ENCODE measurements around the gene MCTP1.
A peak's percentile ranks its signal among the peaks of the same experiment; 100 is the strongest.

The MCTP1 gene

DNA sequence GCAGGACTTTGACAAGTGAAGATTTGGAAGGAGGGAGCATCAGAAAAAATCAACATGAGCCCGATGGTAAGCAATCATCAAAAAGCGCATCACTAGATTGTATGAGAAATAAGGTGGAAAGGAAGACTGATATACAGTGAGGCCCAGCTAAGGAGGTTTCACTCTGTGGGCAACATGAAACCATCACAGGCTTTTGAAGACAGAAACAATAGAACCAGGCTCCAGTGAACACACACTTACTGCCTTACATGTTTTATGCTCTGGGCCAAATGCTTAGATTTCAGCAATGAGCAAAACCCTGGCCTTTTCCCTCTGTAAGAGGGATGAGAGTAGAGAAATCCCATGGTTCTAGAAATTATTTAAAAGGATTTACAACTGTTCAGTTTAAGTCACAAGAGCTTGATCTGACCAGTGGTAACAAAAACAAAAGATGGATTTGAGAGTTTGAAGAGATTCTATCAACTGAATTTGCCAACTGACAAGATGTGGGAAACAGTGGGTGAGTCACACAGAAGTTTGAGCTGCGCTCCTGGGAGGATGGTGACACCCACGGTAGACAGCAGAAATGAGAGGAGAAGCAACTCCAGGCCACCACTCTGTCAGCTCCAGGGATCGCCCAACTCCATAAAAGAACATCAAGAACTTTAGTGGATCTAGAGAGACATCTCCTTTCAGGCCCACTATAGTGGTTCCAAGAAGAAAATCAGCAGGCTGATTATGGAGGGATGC is 261.8 kb downstream of the MCTP1 start:
- DNase-seq = peak; percentile 72

GRCh38 chr5:95020345-95020744 is 264.5 kb downstream of the MCTP1 start:
- DNase-seq = no peak

- no peak for DNase-seq
Measured at GRCh38 chr5:95018946-95019345, 265.9 kb downstream of the MCTP1 start.

DNA sequence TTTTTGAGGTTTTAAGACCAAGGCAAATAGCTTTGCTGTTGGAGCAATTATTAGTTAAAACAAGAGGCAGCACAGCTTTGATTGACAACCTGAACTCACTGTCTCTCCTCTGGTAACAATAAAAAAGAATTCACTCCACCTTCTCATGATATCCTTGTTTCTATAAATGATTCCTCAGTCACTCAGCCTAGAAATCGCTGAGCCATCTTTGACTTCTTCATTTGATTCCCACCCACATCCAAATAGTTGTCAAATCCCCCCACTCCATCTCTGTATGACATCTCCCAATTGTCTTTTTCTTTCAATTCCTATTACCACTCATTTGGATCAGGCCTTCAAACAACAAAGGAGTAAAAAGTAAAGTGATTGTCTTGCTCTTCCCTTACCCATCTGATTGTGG is 266.4 kb downstream of the MCTP1 start:
- no peak for DNase-seq

DNA sequence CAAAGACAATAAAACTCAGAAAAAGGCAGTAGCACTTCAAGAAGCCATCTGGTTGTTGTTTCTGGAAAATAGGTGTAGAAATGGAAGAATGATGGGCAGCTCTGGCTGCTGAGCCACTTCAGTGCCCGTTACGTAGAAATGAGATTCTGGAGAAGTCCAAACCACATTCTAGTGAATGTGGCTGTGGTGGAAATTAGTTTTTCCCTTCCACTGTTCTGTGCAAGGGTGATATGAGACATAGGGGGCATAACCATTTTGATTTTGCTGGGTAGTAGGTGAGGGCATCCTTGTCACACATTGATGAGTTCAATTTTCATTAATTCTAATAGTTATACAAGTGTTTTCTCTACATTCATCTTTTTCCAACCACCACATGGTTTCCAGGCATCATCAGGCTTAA is 275.1 kb downstream of the MCTP1 start:
- DNase-seq = no peak

DNA sequence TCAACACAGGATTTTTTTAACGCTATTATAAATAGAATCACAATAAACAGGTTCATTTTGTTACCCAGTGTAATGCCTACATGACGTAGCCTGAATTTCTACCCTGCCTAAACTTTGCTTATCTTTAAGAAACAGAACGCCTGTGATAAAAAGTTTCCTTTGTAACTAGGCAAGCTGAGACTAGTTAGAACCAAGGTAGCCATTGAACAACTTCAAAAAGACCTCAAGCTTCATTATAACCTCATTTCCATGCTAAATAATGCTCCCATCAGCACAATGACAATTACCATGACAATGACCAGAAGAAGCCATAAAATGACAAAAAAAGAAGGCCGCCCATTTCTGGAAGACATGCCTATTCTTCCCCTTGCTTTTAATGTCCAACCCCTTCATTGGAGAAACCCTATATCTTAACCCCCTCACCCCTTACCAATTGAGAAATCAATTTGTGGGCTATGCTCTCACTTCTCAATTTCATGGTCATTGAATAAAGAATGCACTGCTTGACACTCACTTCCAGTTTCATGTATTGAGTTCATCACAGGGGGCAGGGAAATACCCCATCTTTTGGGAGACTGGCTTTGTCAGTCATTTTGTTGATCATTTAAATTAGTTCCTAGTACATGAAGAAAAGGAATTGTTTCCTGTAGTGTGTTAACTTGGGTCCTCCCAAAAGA is 276.8 kb downstream of the MCTP1 start:
- DNase-seq = peak; percentile 59

DNA sequence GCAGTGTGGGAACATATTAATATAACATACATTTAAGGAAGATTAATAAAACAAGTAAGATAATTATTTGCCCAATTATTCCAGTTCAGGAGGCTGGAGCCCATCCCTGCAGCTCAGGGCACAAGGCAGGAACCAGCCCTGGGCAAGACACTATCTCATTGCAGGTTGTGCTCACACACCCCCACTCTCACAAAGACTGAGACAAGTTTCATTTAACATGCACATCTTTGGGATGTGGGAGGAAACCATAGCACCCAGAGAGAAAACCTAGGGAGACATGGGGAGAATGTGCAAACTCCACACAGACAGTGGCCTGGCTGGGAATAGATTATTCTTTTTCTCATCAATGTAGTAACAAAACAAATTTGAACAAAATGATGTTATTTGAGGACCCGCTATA is 279.1 kb downstream of the MCTP1 start:
- no peak for DNase-seq

- no peak for DNase-seq
Measured at GRCh38 chr5:94998670-94999069, 286.2 kb downstream of the MCTP1 start.

DNA sequence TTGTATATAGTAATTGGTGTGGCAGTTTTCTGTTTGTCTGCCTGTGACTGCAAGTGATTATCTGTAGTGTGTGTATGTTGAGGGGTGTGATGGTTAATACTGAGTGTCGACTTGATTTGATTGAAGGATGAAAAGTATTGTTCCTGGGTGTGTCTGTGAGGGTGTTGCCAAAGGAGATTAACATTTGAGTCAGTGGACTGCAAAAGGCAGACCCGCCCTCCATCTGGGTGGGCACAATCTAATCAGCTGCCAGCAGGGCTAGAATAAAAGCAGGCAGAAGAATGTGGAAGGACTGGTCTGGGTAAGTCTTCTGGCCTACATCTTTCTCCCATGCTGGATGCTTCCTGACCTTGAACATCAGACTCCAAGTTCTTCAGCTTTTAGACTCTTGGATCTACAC is 290.4 kb downstream of the MCTP1 start:
- peak; percentile 80 for DNase-seq

- DNase-seq = no peak
Measured at GRCh38 chr5:94993491-94993890, 291.4 kb downstream of the MCTP1 start.

DNA sequence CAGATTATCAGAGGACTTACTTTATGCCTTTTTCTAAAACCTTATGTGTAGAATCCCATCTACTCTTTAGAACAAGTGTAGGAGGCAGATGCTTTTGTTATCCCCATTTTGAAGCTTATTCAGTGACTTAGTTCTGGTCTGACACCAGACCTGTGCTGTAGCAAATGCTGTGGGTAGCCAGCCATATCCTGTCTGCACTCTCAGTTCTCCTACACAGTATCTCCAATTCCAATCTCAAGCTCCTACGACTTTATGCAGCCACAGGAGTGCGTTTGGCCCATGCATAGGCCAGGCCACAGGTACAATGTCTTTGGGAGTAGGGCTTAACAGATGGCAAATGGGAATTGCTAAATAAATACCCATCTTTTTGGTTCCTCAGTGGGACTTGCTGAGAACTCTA is 292.6 kb downstream of the MCTP1 start:
- DNase-seq = no peak

- no peak for DNase-seq
Measured at GRCh38 chr5:94983861-94984535, 300.9 kb downstream of the MCTP1 start.

- no peak for DNase-seq
Measured at GRCh38 chr5:94977437-94977836, 307.5 kb downstream of the MCTP1 start.

DNA sequence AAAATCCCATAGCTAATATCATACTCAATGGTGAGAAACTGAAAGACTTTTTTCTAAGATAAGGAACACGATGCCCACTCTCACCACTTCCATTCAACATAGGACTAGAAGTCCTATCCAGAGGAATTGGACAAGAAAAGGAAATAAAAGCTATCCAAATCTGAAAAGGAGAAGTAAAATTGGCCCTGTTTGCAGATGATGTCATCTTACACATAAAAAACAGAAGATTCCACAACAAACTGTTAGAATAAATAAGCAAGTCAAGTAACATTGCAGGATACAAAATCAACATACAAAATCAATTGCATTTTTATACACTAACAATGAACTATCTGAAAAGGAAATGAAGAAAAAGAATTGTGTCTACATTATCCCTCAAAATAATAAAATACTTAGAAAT is 308.0 kb downstream of the MCTP1 start:
- no peak for DNase-seq

GRCh38 chr5:94972268-94972667 is 312.6 kb downstream of the MCTP1 start:
- DNase-seq = no peak

GRCh38 chr5:94969174-94969573 is 315.7 kb downstream of the MCTP1 start:
- peak; percentile 72 for DNase-seq

DNA sequence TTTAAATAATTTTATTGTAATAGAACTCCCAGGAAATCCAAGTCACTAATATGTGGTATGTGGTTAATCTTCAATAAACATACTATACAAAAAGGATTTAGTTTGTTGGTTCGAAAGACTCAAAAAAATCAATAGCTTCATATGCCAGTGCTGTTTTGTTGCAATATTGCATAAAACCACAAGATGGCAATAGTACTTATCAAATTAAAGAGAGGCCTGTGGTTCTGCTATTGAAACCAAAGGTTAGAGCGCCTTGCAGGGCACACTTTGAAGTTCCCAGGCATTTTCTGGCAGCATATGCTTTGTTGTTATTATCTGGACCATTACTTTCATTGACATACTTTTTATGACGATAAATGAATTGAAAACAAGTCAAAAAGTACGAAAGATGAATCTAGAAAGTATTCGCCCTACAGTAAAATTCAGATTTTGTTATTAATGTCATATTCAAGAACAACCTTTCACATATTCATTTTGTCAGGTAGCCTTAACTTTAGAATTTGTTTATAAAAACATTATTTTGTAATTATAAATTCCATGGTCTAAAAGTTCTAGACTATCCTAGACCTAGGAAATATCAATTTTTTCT is 316.3 kb downstream of the MCTP1 start:
- peak; percentile 91 for DNase-seq

- no peak for DNase-seq
Measured at GRCh38 chr5:94967525-94967924, 317.4 kb downstream of the MCTP1 start.

- DNase-seq = peak; percentile 43
Measured at GRCh38 chr5:94959279-94959678, 325.6 kb downstream of the MCTP1 start.

DNA sequence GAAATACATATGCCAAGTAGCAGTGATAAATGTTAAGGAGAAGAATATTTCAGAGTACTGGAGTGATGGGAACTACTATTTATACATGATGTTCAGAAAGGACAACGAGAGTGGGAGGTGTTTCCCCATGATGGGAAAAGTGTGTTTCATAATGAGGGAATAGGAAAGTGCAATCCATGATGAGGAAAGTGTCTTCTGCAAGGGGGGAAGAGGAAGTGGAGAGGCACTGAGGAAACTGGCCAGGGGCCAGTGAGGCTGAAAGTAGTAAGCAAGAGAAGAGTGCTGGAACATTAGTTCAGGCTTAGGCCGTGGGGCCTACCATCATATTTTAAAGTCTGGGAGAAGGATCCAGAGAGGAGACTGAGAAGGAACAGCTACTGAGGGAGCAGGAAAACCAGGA is 339.2 kb downstream of the MCTP1 start:
- DNase-seq = no peak

DNA sequence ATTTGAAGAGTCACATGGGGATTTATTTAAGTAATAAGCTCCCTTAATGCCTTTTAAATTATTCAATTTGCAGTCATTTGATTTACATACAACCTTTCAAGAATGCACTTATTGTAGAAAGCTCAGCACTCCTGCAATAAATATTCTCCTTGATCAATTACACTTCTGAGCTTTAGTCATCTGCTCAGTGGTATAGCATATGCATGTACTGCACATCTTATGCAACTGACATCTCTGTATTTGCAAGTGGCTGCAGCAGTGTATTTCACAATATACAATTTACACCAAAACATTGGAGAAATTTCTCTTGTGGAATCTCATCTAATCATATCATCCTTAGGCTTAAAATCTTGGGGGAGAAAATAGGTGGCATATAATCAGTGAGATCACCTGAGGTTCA is 340.7 kb downstream of the MCTP1 start:
- no peak for DNase-seq

- DNase-seq = no peak
Measured at GRCh38 chr5:94941122-94941755, 343.7 kb downstream of the MCTP1 start.

DNA sequence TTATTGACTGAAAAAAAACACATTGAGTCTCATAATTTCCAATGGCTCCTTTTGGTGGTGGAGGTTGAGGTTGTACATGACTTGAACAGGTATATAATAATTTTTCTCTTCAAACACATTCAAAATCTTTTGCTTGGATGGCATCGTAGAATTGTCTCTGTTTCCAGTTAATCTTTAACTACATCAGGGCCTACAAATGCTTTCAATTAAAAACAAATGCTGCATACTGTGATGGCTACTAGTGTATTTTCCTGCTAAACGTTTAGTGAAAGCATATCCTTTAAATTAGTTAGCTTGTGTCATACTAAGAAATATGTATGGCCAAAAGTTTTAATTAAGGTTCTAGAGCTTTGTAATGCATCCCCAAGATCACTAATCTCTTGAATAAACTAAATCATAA is 352.6 kb downstream of the MCTP1 start:
- no peak for DNase-seq
